H1 (cell line): ENCODE data around the gene CBL.
A peak's percentile ranks its signal among the peaks of the same experiment; 100 is the strongest.

ENCODE experiments used
- BACH1 ChIP-seq: IDR thresholded peaks from 2 replicates; pipeline ENCODE4 v1.6.1; 2012; ENCODE audit warnings: low read length, improper control_type of control experiment
- CTCF ChIP-seq, 3 experiments: IDR thresholded peaks; 1 replicate in 2 of 3; 2 replicates in 1 of 3; pipeline versions ENCODE4 v1.5.1 to v1.6.1; 2011; ENCODE audit warnings: low read length in 3 of 3, mild to moderate bottlenecking in 3 of 3, inconsistent platforms in 2 of 3, low read depth in 1 of 3, moderate library complexity in 1 of 3; ENCODE audit not compliant: insufficient read depth in 1 of 3; ENCODE audit errors: control extremely low read depth in 1 of 3
- EZH2 ChIP-seq: fragments of 200-600 bp; sonication (generic); IDR thresholded peaks from 2 replicates; pipeline ENCODE4 v1.7.1; 2012; ENCODE audit warnings: low read depth, mild to moderate bottlenecking, moderate library complexity, low read length, inconsistent platforms; ENCODE audit not compliant: severe bottlenecking

GRCh38 chr11:119339589-119340334, 133.6 kb downstream of the CBL start:
- TF ChIP-seq CTCF (IDR thresholded peaks at IDR 0.05; ENCODE audit: control extremely low read depth in 1 of 3, insufficient read depth in 1 of 3, low read depth in 1 of 3, low read length in 3 of 3) (peak in 2 of 3 experiments; percentile 71 to 86; a peak in 3 of 4 replicates), EZH2 (peak; percentile 50), BACH1 (no peak)
